Neural cell (in vitro differentiated cells): ENCODE results near the gene CHN1. TPM values are rescaled to one million over a fixed set of nuclear protein-coding genes. Genes with fewer than 3 reads are reported as not detected.

Experiments used
- H2AFZ ChIP-seq: fragments of 200-600, 300-800 bp; sonication (generic), shearing (Covaris generic); 2 replicates; pipeline ENCODE4 v1.6.0; 2014; ENCODE audit warnings: low read depth, mild to moderate bottlenecking, antibody characterized with exemption, low read length, moderate library complexity
- H3F3A ChIP-seq: fragments of 200-600 bp; shearing (Covaris generic); 2 replicates; pipeline ENCODE4 v1.6.1; 2016; ENCODE audit warnings: mild to moderate bottlenecking, moderate library complexity, mixed read lengths, antibody characterized with exemption, low read length; ENCODE audit not compliant: insufficient read depth, poor library complexity, severe bottlenecking
- H3K27ac ChIP-seq: fragments of 200-600, 300-800 bp; sonication (generic), shearing (Covaris generic); 2 replicates; pipeline ENCODE4 v1.5.1; 2014; ENCODE audit warnings: mild to moderate bottlenecking, low read length, moderate library complexity
- H3K27me3 ChIP-seq: fragments of 300-800, 200-600 bp; sonication (generic), shearing (Covaris generic); 2 replicates; pipeline ENCODE4 v1.6.0; 2014; ENCODE audit warnings: mild to moderate bottlenecking, low read depth, low read length, moderate library complexity; ENCODE audit not compliant: insufficient read depth
- H3K36me3 ChIP-seq: fragments of 300-800, 200-600 bp; sonication (generic), shearing (Covaris generic); 2 replicates; pipeline ENCODE4 v1.5.1; 2014; ENCODE audit warnings: mild to moderate bottlenecking, antibody characterized with exemption, low read length, moderate library complexity; ENCODE audit not compliant: insufficient read depth
- H3K4me2 ChIP-seq: fragments of 300-800, 200-600 bp; sonication (generic), shearing (Covaris generic); 2 replicates; pipeline ENCODE4 v1.6.0; 2014; ENCODE audit warnings: mild to moderate bottlenecking, low read length
- H3K4me3 ChIP-seq: fragments of 300-800, 200-600 bp; sonication (generic), shearing (Covaris generic); 2 replicates; pipeline ENCODE4 v1.5.1; 2014; ENCODE audit warnings: mild to moderate bottlenecking, low read length, moderate library complexity
- H3K79me2 ChIP-seq: fragments of 200-600 bp; shearing (Covaris generic); replicated peaks from 2 replicates; pipeline ENCODE4 v1.6.0; 2014; ENCODE audit warnings: mild to moderate bottlenecking, low read length, moderate library complexity; ENCODE audit not compliant: insufficient read depth
- H3K9ac ChIP-seq: fragments of 300-800, 200-600 bp; sonication (generic), shearing (Covaris generic); 2 replicates; pipeline ENCODE4 v1.6.1; 2016; ENCODE audit warnings: mild to moderate bottlenecking, low read length, mixed read lengths
- H3K9me2 ChIP-seq: fragments of 200-600 bp; shearing (Covaris generic); 2 replicates; pipeline ENCODE4 v1.6.1; 2016; ENCODE audit warnings: mild to moderate bottlenecking, low read length, mixed read lengths; ENCODE audit not compliant: insufficient read depth
- H3K9me3 ChIP-seq: fragments of 200-600, 300-800 bp; sonication (generic), shearing (Covaris generic); 2 replicates; pipeline ENCODE4 v1.6.1; 2016; ENCODE audit warnings: mild to moderate bottlenecking, mixed run types, low read length, moderate library complexity, mixed read lengths
- H4K20me1 ChIP-seq: fragments of 200-600 bp; shearing (Covaris generic); 2 replicates; pipeline ENCODE4 v1.6.1; 2016; ENCODE audit warnings: mild to moderate bottlenecking, mixed run types; ENCODE audit not compliant: insufficient read depth
- EP300 ChIP-seq: fragments of 450-650 bp; conservative IDR thresholded peaks from 2 replicates; pipeline ENCODE4 v1.6.1; 2014; ENCODE audit warnings: antibody characterized with exemption, mild to moderate bottlenecking, moderate library complexity; ENCODE audit not compliant: poor library complexity, severe bottlenecking
- EZH2 ChIP-seq: fragments of 200-600, 300-800 bp; shearing (Covaris generic), sonication (generic); IDR thresholded peaks from 2 replicates; pipeline ENCODE4 v1.6.1; 2014; ENCODE audit warnings: antibody characterized with exemption, low read length, borderline replicate concordance, mild to moderate bottlenecking; ENCODE audit not compliant: insufficient read depth, poor library complexity, severe bottlenecking
- MXI1 ChIP-seq: fragments of 450-650 bp; conservative IDR thresholded peaks from 2 replicates; pipeline ENCODE4 v1.6.1; 2014; ENCODE audit warnings: antibody characterized with exemption, mild to moderate bottlenecking; ENCODE audit not compliant: poor library complexity, severe bottlenecking
- POLR2AphosphoS5 ChIP-seq: IDR thresholded peaks from 2 replicates; pipeline ENCODE4 v1.6.1; 2012
- RAD21 ChIP-seq: fragments of 450-650 bp; conservative IDR thresholded peaks from 2 replicates; pipeline ENCODE4 v1.6.1; 2014; ENCODE audit warnings: antibody characterized with exemption, mild to moderate bottlenecking, moderate library complexity
- SMC3 ChIP-seq: fragments of 450-650 bp; conservative IDR thresholded peaks from 2 replicates; pipeline ENCODE4 v1.6.1; 2014; ENCODE audit warnings: antibody characterized with exemption, mild to moderate bottlenecking, moderate library complexity; ENCODE audit not compliant: poor library complexity
- TAF1 ChIP-seq: IDR thresholded peaks from 2 replicates; pipeline ENCODE4 v1.6.1; 2012; ENCODE audit warnings: low read depth
- polyA plus RNA-seq: library from polyadenylated mRNA; depleted of rRNA; stranded (reverse); fragments of >200 nt; gene quantifications from 2 replicates; pipeline ENCODE4 v1.2.3, GENCODE V29; 2014
- TF ChIP-seq, protein P1 (sequence below): IDR thresholded peaks from 2 replicates; pipeline ENCODE4 v1.6.1; 2012; ENCODE audit warnings: borderline replicate concordance
- TF ChIP-seq, protein P2 (sequence below): fragments of 450-650 bp; IDR thresholded peaks from 2 replicates; pipeline ENCODE4 v1.5.1; 2014; ENCODE audit warnings: antibody characterized with exemption, mild to moderate bottlenecking, moderate library complexity; ENCODE audit not compliant: poor library complexity, severe bottlenecking

CHN1 gene
- polyA plus RNA-seq, 1 donor from 2014 or later = 133 TPM

DNA sequence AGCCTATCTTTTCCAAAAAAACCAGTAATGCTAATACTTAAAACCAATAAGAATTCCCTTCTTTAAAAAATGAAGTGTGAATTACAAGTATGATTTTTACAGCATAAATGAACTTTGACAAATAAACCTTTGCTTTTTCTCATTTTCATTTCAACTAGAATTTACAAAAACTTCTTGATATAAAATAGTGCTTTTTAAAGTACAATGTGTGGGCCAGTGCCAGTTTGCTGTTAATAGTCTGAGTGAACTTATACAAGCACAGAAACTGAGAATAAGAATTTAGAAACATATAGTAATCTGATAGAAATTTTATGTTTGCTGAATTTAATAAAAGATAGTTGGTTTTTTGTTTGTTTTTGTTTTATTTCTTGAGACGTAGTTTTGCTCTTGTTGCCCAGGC is 197.2 kb downstream of the CHN1 start:
- Histone ChIP-seq H3K9ac (no peak overlapping the region), H3K27ac (no peak overlapping the region)
- no peak for TF ChIP-seq SMC3
- TF ChIP-seq MXI1 = no peak
- TF ChIP-seq RAD21 = no peak
- TF ChIP-seq, protein P1, sequence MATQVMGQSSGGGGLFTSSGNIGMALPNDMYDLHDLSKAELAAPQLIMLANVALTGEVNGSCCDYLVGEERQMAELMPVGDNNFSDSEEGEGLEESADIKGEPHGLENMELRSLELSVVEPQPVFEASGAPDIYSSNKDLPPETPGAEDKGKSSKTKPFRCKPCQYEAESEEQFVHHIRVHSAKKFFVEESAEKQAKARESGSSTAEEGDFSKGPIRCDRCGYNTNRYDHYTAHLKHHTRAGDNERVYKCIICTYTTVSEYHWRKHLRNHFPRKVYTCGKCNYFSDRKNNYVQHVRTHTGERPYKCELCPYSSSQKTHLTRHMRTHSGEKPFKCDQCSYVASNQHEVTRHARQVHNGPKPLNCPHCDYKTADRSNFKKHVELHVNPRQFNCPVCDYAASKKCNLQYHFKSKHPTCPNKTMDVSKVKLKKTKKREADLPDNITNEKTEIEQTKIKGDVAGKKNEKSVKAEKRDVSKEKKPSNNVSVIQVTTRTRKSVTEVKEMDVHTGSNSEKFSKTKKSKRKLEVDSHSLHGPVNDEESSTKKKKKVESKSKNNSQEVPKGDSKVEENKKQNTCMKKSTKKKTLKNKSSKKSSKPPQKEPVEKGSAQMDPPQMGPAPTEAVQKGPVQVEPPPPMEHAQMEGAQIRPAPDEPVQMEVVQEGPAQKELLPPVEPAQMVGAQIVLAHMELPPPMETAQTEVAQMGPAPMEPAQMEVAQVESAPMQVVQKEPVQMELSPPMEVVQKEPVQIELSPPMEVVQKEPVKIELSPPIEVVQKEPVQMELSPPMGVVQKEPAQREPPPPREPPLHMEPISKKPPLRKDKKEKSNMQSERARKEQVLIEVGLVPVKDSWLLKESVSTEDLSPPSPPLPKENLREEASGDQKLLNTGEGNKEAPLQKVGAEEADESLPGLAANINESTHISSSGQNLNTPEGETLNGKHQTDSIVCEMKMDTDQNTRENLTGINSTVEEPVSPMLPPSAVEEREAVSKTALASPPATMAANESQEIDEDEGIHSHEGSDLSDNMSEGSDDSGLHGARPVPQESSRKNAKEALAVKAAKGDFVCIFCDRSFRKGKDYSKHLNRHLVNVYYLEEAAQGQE = no peak
- no peak for TF ChIP-seq TAF1
- TF ChIP-seq EZH2 = no peak
- no peak for TF ChIP-seq EP300
- TF ChIP-seq, protein P2, sequence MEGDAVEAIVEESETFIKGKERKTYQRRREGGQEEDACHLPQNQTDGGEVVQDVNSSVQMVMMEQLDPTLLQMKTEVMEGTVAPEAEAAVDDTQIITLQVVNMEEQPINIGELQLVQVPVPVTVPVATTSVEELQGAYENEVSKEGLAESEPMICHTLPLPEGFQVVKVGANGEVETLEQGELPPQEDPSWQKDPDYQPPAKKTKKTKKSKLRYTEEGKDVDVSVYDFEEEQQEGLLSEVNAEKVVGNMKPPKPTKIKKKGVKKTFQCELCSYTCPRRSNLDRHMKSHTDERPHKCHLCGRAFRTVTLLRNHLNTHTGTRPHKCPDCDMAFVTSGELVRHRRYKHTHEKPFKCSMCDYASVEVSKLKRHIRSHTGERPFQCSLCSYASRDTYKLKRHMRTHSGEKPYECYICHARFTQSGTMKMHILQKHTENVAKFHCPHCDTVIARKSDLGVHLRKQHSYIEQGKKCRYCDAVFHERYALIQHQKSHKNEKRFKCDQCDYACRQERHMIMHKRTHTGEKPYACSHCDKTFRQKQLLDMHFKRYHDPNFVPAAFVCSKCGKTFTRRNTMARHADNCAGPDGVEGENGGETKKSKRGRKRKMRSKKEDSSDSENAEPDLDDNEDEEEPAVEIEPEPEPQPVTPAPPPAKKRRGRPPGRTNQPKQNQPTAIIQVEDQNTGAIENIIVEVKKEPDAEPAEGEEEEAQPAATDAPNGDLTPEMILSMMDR = no peak

DNA sequence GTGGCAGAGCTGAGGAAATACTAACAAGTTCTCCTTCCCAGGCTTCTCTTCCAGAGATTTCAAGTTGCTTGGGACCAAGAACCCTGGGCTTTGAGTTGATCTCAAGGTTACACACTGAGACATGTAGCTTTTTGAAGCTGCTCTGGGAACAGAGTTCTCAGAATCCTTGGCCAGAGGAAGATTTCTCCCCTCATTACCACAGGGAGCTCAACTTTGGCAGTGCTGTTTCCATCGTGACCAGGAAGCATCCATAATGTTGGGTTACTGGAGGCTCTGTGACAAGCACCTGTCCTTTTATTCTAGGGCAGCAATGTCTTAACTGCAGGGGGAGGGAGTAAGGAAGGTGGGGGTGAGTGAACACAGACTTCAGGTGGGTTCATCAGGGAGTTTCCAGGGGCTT is 199.4 kb downstream of the CHN1 start:
- Histone ChIP-seq H2AFZ (no peak overlapping the region), H3K36me3 (peaks cover 13% of the 10 kb centered on the region), H3F3A (no peaks in the 10 kb centered on the region), H3K79me2 (no peaks in the 10 kb centered on the region), H4K20me1 (no peaks in the 10 kb centered on the region), H3K27ac (no peak overlapping the region), H3K4me3 (no peak overlapping the region), H3K27me3 (no peaks in the 10 kb centered on the region), H3K9me2 (no peaks in the 10 kb centered on the region), H3K4me2 (no peak overlapping the region), H3K9me3 (no peaks in the 10 kb centered on the region), H3K9ac (no peak overlapping the region)
- TF ChIP-seq, protein P1 = no peak
- no peak for TF ChIP-seq POLR2AphosphoS5
- TF ChIP-seq, protein P2 = no peak
- no peak for TF ChIP-seq EZH2
- no peak for TF ChIP-seq TAF1
- no peak for TF ChIP-seq RAD21
- TF ChIP-seq MXI1 = no peak
- TF ChIP-seq SMC3 = no peak
- TF ChIP-seq EP300 = no peak

More for the DNA sequence above, 197.2 kb downstream of the CHN1 start:
- H3K9me2 ChIP-seq = no peaks in the 10 kb centered on the region
- no peak overlapping the region for H3K4me3 ChIP-seq
- no peak overlapping the region for H2AFZ ChIP-seq
- no peaks in the 10 kb centered on the region for H4K20me1 ChIP-seq
- H3K36me3 ChIP-seq = peaks cover 14% of the 10 kb centered on the region
- H3K79me2 ChIP-seq = no peaks in the 10 kb centered on the region
- no peak overlapping the region for H3K4me2 ChIP-seq
- no peaks in the 10 kb centered on the region for H3K9me3 ChIP-seq
- no peaks in the 10 kb centered on the region for H3K27me3 ChIP-seq
- H3F3A ChIP-seq = no peaks in the 10 kb centered on the region
